Measurements from ENCODE around the gene NCKAP1. TPM values are rescaled to one million over a fixed set of nuclear protein-coding genes. Genes with fewer than 3 reads are reported as not detected.

Gene NCKAP1
- total and polyA plus RNA-seq, 2 of the 4 experiments (the other 2 are of a cell fraction), result 91.1 to 160 TPM

GRCh38 chr2:182950546-182950945, 87.7 kb downstream of the NCKAP1 start:
- Histone ChIP-seq H3K14ac (replicated peaks; ENCODE audit: low read depth, low read length) (no peak overlapping the region), H2AFZ (replicated peaks; ENCODE audit: low read length, poor library complexity) (no peak overlapping the region), H2AK5ac (ENCODE audit: low read depth, low read length) (no peak overlapping the region), H2AK9ac (replicated peaks; ENCODE audit: low read depth, low read length, poor library complexity) (no peak overlapping the region), H4K5ac (ENCODE audit: low read depth, low read length) (no peak overlapping the region), H3K9me1 (ENCODE audit: insufficient read depth, low read length) (peaks cover 4% of the 10 kb centered on the region; the same call in 1 of the 2 replicates), H2BK20ac (ENCODE audit: low read depth, low read length) (no peak overlapping the region), H2BK120ac (ENCODE audit: low read depth, low read length) (no peak overlapping the region), H3K4me3 (ENCODE audit: insufficient read depth, low read depth, low read length) (no peak overlapping the region), H2BK15ac (ENCODE audit: low read depth, low read length) (no peak overlapping the region), H3K4me2 (ENCODE audit: low read depth, low read length) (no peak overlapping the region), H3K9me3 (ENCODE audit: control insufficient read depth, insufficient read depth, low read length) (no peaks in the 10 kb centered on the region), H3K27ac (ENCODE audit: insufficient read depth, low read length) (no peak overlapping the region), H3K56ac (ENCODE audit: extremely low read depth, insufficient read depth, low read length) (no peak overlapping the region), H3K9ac (ENCODE audit: low read depth, low read length) (no peak overlapping the region), H2BK5ac (ENCODE audit: low read depth, low read length, poor library complexity, severe bottlenecking) (no peak overlapping the region), H3K27me3 (ENCODE audit: control insufficient read depth, insufficient read depth, low read length) (no peaks in the 10 kb centered on the region), H3K18ac (ENCODE audit: low read depth, low read length) (no peak overlapping the region), H4K91ac (ENCODE audit: insufficient read depth, low read depth, low read length) (no peak overlapping the region), H3K4me1 (ENCODE audit: control insufficient read depth, insufficient read depth, low read length) (peaks cover 3% of the 10 kb centered on the region), H3K4ac (ENCODE audit: low read depth, low read length) (no peak overlapping the region), H3K36me3 (ENCODE audit: control insufficient read depth, insufficient read depth, low read length) (peaks cover 17% of the 10 kb centered on the region), H3K23ac (ENCODE audit: low read depth, low read length) (no peak overlapping the region), H4K20me1 (ENCODE audit: insufficient read depth, low read length) (peaks cover 3% of the 10 kb centered on the region; the same call in 1 of the 2 replicates), H4K8ac (ENCODE audit: low read depth in 2 of 2, low read length in 2 of 2) (no peak overlapping the region), H3K79me1 (ENCODE audit: low read depth in 1 of 2, low read length in 2 of 2) (peaks cover 8 to 24% of the 10 kb centered on the region in 2 experiments; a peak in 3 of 4 replicates)
- intact Hi-C loops (cut with micrococcal nuclease), result no loop called here
- TF ChIP-seq CTCF (conservative IDR thresholded peaks at IDR 0.05; ENCODE audit: low read depth, low read length) (no peak), USF2 (IDR thresholded peaks at IDR 0.05; ENCODE audit: low read depth, low read length) (no peak), FOS (IDR thresholded peaks at IDR 0.05; ENCODE audit: low read depth, low read length) (no peak), BHLHE40 (IDR thresholded peaks at IDR 0.05; ENCODE audit: low read depth, low read length) (no peak), CEBPB (IDR thresholded peaks at IDR 0.05; ENCODE audit: low read depth, low read length) (no peak), MAFK (IDR thresholded peaks at IDR 0.05; ENCODE audit: low read depth, low read length) (no peak)
- DNase-seq (no peak), ATAC-seq (ENCODE audit: low read depth) (no peak)
- BruUV-seq (replicated peaks), result no TSS peak
- in situ Hi-C loops (cut with MboI; ENCODE audit: low sequenced_read_pairs), result no loop called here
- dilution Hi-C loops (cut with HindIII; ENCODE audit: low sequenced_read_pairs, unreplicated experiment), result no loop called here
- no CpG with 5 or more reads among the region's 3 CpGs for WGBS, 2 experiments (ENCODE audit: extremely low coverage in 2 of 2, insufficient read length in 1 of 2)
- ChIA-PET POLR2A (ENCODE audit: unreplicated experiment) (no interaction called here), CTCF (interaction anchor here (1.2 to 1.9 kb wide), 2 partner anchors 30 to 188 kb away, joined by 3 to 5 read pairs; no protein-coding TSS in a partner anchor)
